Endothelial cell of umbilical vein (primary cell): ENCODE results near the gene SNX9. TPM values are rescaled to one million over a fixed set of nuclear protein-coding genes. Genes with fewer than 3 reads are reported as not detected.

ENCODE experiments used
- BruUV-seq: library from RNA; stranded (reverse); fragments of 400-500 nt; replicated peaks from 2 replicates; lab custom pipeline; 2021; lab: Mats Ljungman, UMichigan
- CTCF ChIA-PET: fragments of 300-600, 350-600 bp; sonication (Branson Sonifier 250); formaldehyde crosslinking; loops from one replicate; lab custom pipeline; 2021; ENCODE audit warnings: antibody characterized with exemption, inconsistent platforms; lab: Charles Lee
- POLR2A ChIA-PET: fragments of 300-600, 350-600 bp; sonication (Branson Sonifier 250); formaldehyde crosslinking; loops from one replicate; lab custom pipeline; 2021; ENCODE audit warnings: antibody characterized with exemption, inconsistent platforms; lab: Charles Lee
- DNase-seq: peaks from one replicate; pipeline ENCODE4 v3.0.0-alpha.2; 2011; ENCODE audit warnings: low read depth, low spot score
- FAIRE-seq: peaks from 2 replicates; lab custom pipeline; 2011; peaks lifted over from hg19 to GRCh38; lab: Jason Lieb, UNC
- H2AFZ ChIP-seq: 2 replicates; pipeline ENCODE4 v1.6.0; 2012; ENCODE audit warnings: low read depth, low read length, control low read depth, inconsistent platforms
- H3K27ac ChIP-seq: 2 replicates; pipeline ENCODE4 v1.5.1; 2011; ENCODE audit warnings: low read depth, mild to moderate bottlenecking, control low read depth, low read length, moderate library complexity; ENCODE audit not compliant: insufficient read depth
- H3K27me3 ChIP-seq, 2 experiments: 2 replicates each; pipeline versions ENCODE4 v1.6.0 to v1.6.1; 2011; ENCODE audit warnings: low read length in 2 of 2, mixed read lengths in 1 of 2; ENCODE audit not compliant: control insufficient read depth in 2 of 2, insufficient read depth in 2 of 2
- H3K36me3 ChIP-seq, 2 experiments: 2 replicates in 1 of 2; 3 replicates in 1 of 2; pipeline ENCODE4 v1.5.1; 2011; ENCODE audit warnings: low read length in 2 of 2, mild to moderate bottlenecking in 1 of 2, moderate library complexity in 1 of 2; ENCODE audit not compliant: control insufficient read depth in 2 of 2, insufficient read depth in 2 of 2; ENCODE audit errors: extremely low read depth in 1 of 2
- H3K4me1 ChIP-seq: 3 replicates; pipeline ENCODE4 v1.5.1; 2011; ENCODE audit warnings: mild to moderate bottlenecking, low read length; ENCODE audit not compliant: control insufficient read depth, insufficient read depth; ENCODE audit errors: extremely low read depth
- H3K4me2 ChIP-seq: 2 replicates; pipeline ENCODE4 v1.6.1; 2011; ENCODE audit warnings: low read length, control low read depth, mixed read lengths; ENCODE audit not compliant: insufficient read depth
- H3K4me3 ChIP-seq, 3 experiments: fragments of 200-600 bp in 1 of 3; sonication (generic), shearing (Covaris generic) in 1 of 3; replicated peaks in 1 of 3; 2 replicates each; pipeline ENCODE4 v1.5.1; 2011 to 2016; ENCODE audit warnings: control low read depth in 3 of 3, low read length in 3 of 3, mild to moderate bottlenecking in 2 of 3, inconsistent platforms in 1 of 3, low read depth in 1 of 3, moderate library complexity in 1 of 3; ENCODE audit not compliant: insufficient read depth in 1 of 3
- H3K79me2 ChIP-seq: 2 replicates; pipeline ENCODE4 v1.6.0; 2012; ENCODE audit warnings: low read length, inconsistent platforms; ENCODE audit not compliant: control insufficient read depth, insufficient read depth
- H3K9ac ChIP-seq: replicated peaks from 2 replicates; pipeline ENCODE3; 2011; ENCODE audit warnings: low read length, control low read depth; ENCODE audit not compliant: insufficient read depth; ENCODE audit errors: extremely low read depth
- H3K9me1 ChIP-seq: replicated peaks from 3 replicates; pipeline ENCODE4 v1.6.0; 2011; ENCODE audit warnings: mild to moderate bottlenecking, low read length; ENCODE audit not compliant: control insufficient read depth, insufficient read depth; ENCODE audit errors: extremely low read depth
- H3K9me3 ChIP-seq: replicated peaks from 2 replicates; pipeline ENCODE4 v1.5.1; 2012; ENCODE audit warnings: low read length, inconsistent platforms; ENCODE audit not compliant: control insufficient read depth, insufficient read depth
- H4K20me1 ChIP-seq: replicated peaks from 2 replicates; pipeline ENCODE3; 2011; ENCODE audit warnings: mild to moderate bottlenecking, low read length; ENCODE audit not compliant: control insufficient read depth, insufficient read depth; ENCODE audit errors: extremely low read depth
- FOS ChIP-seq: IDR thresholded peaks from 2 replicates; pipeline ENCODE4 v1.6.1; 2011; ENCODE audit warnings: mild to moderate bottlenecking, low read length, moderate library complexity, borderline replicate concordance; ENCODE audit not compliant: insufficient read depth
- GATA2 ChIP-seq: IDR thresholded peaks from 2 replicates; pipeline ENCODE4 v1.7.0; 2011; ENCODE audit warnings: low read depth, mild to moderate bottlenecking, moderate library complexity, mixed read lengths, low read length; ENCODE audit not compliant: insufficient read length, insufficient read depth
- MYC ChIP-seq: IDR thresholded peaks from one replicate; pipeline ENCODE4 v1.6.1; 2011; ENCODE audit warnings: mild to moderate bottlenecking, low read depth, low read length
- POLR2A ChIP-seq: IDR thresholded peaks from 2 replicates; pipeline ENCODE4 v1.6.1; 2012; ENCODE audit warnings: low read depth, mild to moderate bottlenecking, control low read depth, low read length
- POLR2AphosphoS5 ChIP-seq: IDR thresholded peaks from 2 replicates; pipeline ENCODE4 v1.6.1; 2012; ENCODE audit warnings: low read depth, mild to moderate bottlenecking, control low read depth, low read length, moderate library complexity; ENCODE audit not compliant: insufficient read depth
- dilution Hi-C: fragments of 300-500 bp; cut with MboI; formaldehyde crosslinking; loops from one replicate; pipeline ENCODE4 v1.15.0; 2019; ENCODE audit warnings: low sequenced_read_pairs; ENCODE audit not compliant: extremely low pct_ligation_motif_present
- intact Hi-C: fragments of 100-400 bp; cut with micrococcal nuclease; formaldehyde crosslinking; loops from one replicate; pipeline ENCODE4 v1.10.0; 2022
- polyA plus RNA-seq, 4 experiments: library from polyadenylated mRNA; depleted of rRNA in 3 of 4; stranded (reverse) in 3 of 4; unstranded in 1 of 4; fragments of >200 nt; gene quantifications; 2 replicates each; pipeline versions ENCODE4 v1.2.1 to v1.2.3, GENCODE V29; 2011 to 2012; ENCODE audit warnings: missing spikeins in 1 of 4
- total RNA-seq: library from RNA; stranded (reverse); gene quantifications from 2 replicates; pipeline ENCODE4 v1.2.3, GENCODE V29; 2021
- TF ChIP-seq, protein P1 (sequence below): IDR thresholded peaks from 2 replicates; pipeline ENCODE4 v1.6.1; 2011; ENCODE audit not compliant: insufficient read depth, insufficient read length

The SNX9 gene
- total and polyA plus RNA-seq, 2 donors (not counting 3 experiments of a cell fraction or from before 2014, with no cell fraction given): 27.5 to 54.5 TPM

DNA sequence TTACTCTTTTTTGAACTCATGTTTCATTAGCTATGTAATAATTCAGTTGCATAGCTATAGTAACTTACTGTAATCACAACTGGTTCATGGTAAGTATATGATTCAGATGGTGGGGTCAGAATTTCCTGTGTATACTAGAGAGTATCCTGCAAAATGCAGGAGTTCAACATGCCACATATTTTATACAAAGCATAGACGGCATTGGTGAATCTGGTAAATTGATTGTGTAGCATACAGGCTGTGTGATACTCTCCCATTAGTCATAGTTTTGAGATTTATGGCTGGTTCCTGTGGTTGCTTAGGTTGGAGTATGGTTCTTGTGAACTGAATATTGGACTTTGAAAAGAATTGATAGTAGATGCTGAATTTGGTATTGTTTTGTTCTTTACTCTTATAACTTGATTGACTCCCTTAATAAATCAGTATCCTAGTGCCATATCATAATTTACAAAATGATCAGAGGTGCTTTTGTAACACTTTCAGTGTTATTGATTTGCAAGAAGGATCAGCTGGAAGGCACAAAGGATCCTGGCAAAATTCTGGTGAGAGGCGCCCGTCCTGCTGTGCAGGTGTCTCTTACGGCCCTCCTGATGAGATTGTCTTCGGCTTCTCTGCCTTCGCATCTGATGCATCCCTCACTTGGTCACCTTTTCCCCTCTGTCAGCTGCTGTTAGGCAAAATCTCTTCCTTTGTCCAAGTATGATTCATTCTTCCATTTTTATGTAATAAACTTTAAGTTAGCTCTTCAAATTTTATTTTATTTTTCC is 22.6 kb downstream of the SNX9 start:
- Histone ChIP-seq H3K4me3 (no peak overlapping the region), H3K36me3 (no peaks in the 10 kb centered on the region), H3K9me3 (no peaks in the 10 kb centered on the region), H3K79me2 (peaks cover 99% of the 10 kb centered on the region), H2AFZ (no peak overlapping the region), H3K27me3 (no peaks in the 10 kb centered on the region), H3K4me2 (peak overlapping the region; percentile 43), H3K9ac (peak overlapping the region; percentile 16), H4K20me1 (peaks cover 10% of the 10 kb centered on the region), H3K4me1 (peaks cover 18% of the 10 kb centered on the region), H3K27ac (peak overlapping the region; percentile 35), H3K9me1 (no peaks in the 10 kb centered on the region)
- DNase-seq (peak; percentile 70), FAIRE-seq (peak; percentile 44)
- ChIA-PET POLR2A (interaction anchor here (0.6 to 1.6 kb wide), 3 partner anchors 18 to 81 kb away, joined by 3 to 6 read pairs (median 5); no protein-coding TSS in a partner anchor), CTCF (interaction anchor here (0.9 to 2.7 kb wide), 6 partner anchors 16 to 531 kb away, joined by 3 to 22 read pairs (median 4); no protein-coding TSS in a partner anchor)
- no peak for TF ChIP-seq FOS
- no peak for TF ChIP-seq POLR2A
- TF ChIP-seq GATA2: no peak
- no peak for TF ChIP-seq MYC
- TF ChIP-seq POLR2AphosphoS5: no peak
- dilution Hi-C loops (no loop called here), intact Hi-C loops (no loop called here)
- no TSS peak for BruUV-seq

DNA sequence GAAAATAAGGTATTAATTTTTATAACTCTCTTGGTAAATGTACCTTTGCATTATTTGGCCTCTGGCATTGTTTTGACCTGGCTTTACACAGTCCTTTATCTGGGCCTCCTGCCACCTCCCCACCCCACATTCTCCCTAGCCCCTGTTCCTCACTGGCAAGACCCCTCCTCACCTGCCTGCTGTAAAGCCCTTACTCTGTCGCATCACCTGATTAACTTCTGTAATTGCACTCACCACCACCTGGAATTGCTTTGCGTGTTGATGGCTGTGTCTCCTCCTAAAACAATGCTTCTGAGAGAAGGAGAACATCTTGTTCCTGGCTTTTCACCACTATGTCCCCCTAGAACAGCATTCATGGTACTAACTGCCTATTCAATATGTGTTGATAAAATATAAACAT is 24.8 kb downstream of the SNX9 start:
- no peaks in the 10 kb centered on the region for H3K9me3 ChIP-seq
- H4K20me1 ChIP-seq: peaks cover 10% of the 10 kb centered on the region
- no peak overlapping the region for H3K4me2 ChIP-seq
- ChIA-PET CTCF (interaction anchor here (1.1 to 1.2 kb wide), 2 partner anchors 9 to 26 kb away, joined by 3 read pairs; no protein-coding TSS in a partner anchor), POLR2A (no interaction called here)
- H3K4me1 ChIP-seq: peaks cover 13% of the 10 kb centered on the region
- TF ChIP-seq MYC (no peak), POLR2A (no peak), GATA2 (no peak), FOS (no peak), POLR2AphosphoS5 (no peak)
- TF ChIP-seq, protein P1, sequence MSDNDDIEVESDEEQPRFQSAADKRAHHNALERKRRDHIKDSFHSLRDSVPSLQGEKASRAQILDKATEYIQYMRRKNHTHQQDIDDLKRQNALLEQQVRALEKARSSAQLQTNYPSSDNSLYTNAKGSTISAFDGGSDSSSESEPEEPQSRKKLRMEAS: no peak
- H3K4me3 ChIP-seq: no peak overlapping the region
- intact Hi-C loops: no loop called here
- H2AFZ ChIP-seq: no peak overlapping the region
- no TSS peak for BruUV-seq
- FAIRE-seq (no peak), DNase-seq (no peak)
- H3K9ac ChIP-seq: no peak overlapping the region
- no peaks in the 10 kb centered on the region for H3K36me3 ChIP-seq
- no peaks in the 10 kb centered on the region for H3K27me3 ChIP-seq
- dilution Hi-C loops: no loop called here
- peaks cover 98% of the 10 kb centered on the region for H3K79me2 ChIP-seq
- H3K9me1 ChIP-seq: no peaks in the 10 kb centered on the region
- no peak overlapping the region for H3K27ac ChIP-seq
